B cell (primary cell): ENCODE measurements around the gene RNF141. TPM values are rescaled to one million over a fixed set of nuclear protein-coding genes. Genes with fewer than 3 reads are reported as not detected.
A peak's percentile ranks its signal among the peaks of the same experiment; 100 is the strongest.

ENCODE experiments used
- ATAC-seq: fragments of 200-7000 bp; cut with Tn5 transposase; one replicate; pipeline ENCODE4 v1.10.0; 2021; ENCODE audit warnings: low read depth, mild to moderate bottlenecking, moderate number of reproducible peaks, moderate library complexity
- CTCF ChIA-PET: fragments of 350-600 bp; sonication (Branson Sonifier 250); formaldehyde crosslinking; loops from one replicate; lab custom pipeline; 2021; ENCODE audit warnings: antibody characterized with exemption, inconsistent platforms; lab: Charles Lee
- POLR2A ChIA-PET: fragments of 350-600 bp; sonication (Branson Sonifier 250); formaldehyde crosslinking; loops from one replicate; lab custom pipeline; 2021; ENCODE audit warnings: antibody characterized with exemption; lab: Charles Lee
- DNase-seq: peaks from one replicate; pipeline ENCODE4 v3.0.0; 2013
- H2AFZ ChIP-seq: 2 replicates; pipeline ENCODE4 v1.6.1; 2012; ENCODE audit warnings: mild to moderate bottlenecking, low read depth, low read length; ENCODE audit not compliant: insufficient read depth, poor library complexity, severe bottlenecking
- H3K27ac ChIP-seq, 2 donors: 1 replicate in 1 of 2; 2 replicates in 1 of 2; pipeline ENCODE4 v1.5.1; 2012 to 2013; ENCODE audit warnings: low read length in 2 of 2, mild to moderate bottlenecking in 2 of 2, moderate library complexity in 1 of 2
- H3K27me3 ChIP-seq, 4 experiments: fragments of 200-600 bp in 1 of 4; sonication (generic) in 1 of 4; replicated peaks in 1 of 4; 1 replicate in 2 of 4; 2 replicates in 2 of 4; pipeline versions ENCODE4 v1.6.1 to v1.7.0; 2013 to 2016; ENCODE audit warnings: low read length in 3 of 4, mild to moderate bottlenecking in 2 of 4, mixed read lengths in 1 of 4, moderate library complexity in 1 of 4; ENCODE audit not compliant: insufficient read depth in 4 of 4, control insufficient read depth in 3 of 4; ENCODE audit errors: control extremely low read depth in 1 of 4
- H3K36me3 ChIP-seq, 2 experiments: replicated peaks in 1 of 2; 1 replicate in 1 of 2; 2 replicates in 1 of 2; pipeline versions ENCODE4 v1.6.1 to v1.7.1; 2013; ENCODE audit warnings: low read length in 1 of 2; ENCODE audit not compliant: insufficient read depth in 2 of 2, control insufficient read depth in 1 of 2; ENCODE audit errors: control extremely low read depth in 1 of 2, extremely low read depth in 1 of 2
- H3K4me1 ChIP-seq, 2 donors: fragments of 200-600 bp in 1 of 2; sonication (generic) in 1 of 2; 1 replicate in 1 of 2; 2 replicates in 1 of 2; pipeline versions ENCODE4 v1.5.1 to v1.6.1; 2013 to 2017; ENCODE audit warnings: low read length in 2 of 2; ENCODE audit not compliant: control insufficient read depth in 2 of 2, insufficient read depth in 2 of 2
- H3K4me2 ChIP-seq: replicated peaks from 2 replicates; pipeline ENCODE3; 2012; ENCODE audit warnings: mild to moderate bottlenecking, low read depth, low read length; ENCODE audit not compliant: poor library complexity, severe bottlenecking
- H3K4me3 ChIP-seq, 5 experiments: fragments of 200-600 bp in 1 of 5; sonication (generic) in 1 of 5; 1 replicate in 3 of 5; 2 replicates in 2 of 5; pipeline versions ENCODE4 v1.5.1 to v1.7.0; 2011 to 2016; ENCODE audit warnings: low read length in 4 of 5, mild to moderate bottlenecking in 4 of 5, low read depth in 2 of 5, control low read depth in 1 of 5, moderate library complexity in 1 of 5; ENCODE audit not compliant: insufficient read depth in 1 of 5; ENCODE audit errors: control extremely low read depth in 1 of 5, extremely low read depth in 1 of 5
- H3K79me2 ChIP-seq: fragments of 200-600 bp; sonication (generic); one replicate; pipeline ENCODE4 v1.6.0; 2016; ENCODE audit warnings: low read length; ENCODE audit not compliant: control insufficient read depth, insufficient read depth
- H3K9ac ChIP-seq: fragments of 200-600 bp; sonication (generic); 2 replicates; pipeline ENCODE4 v1.6.1; 2017; ENCODE audit warnings: mild to moderate bottlenecking, low read length, moderate library complexity
- H3K9me3 ChIP-seq, 3 donors: one replicate each; pipeline versions ENCODE4 v1.6.1 to v1.7.1; 2013; ENCODE audit warnings: low read length in 2 of 3; ENCODE audit not compliant: control insufficient read depth in 2 of 3, insufficient read depth in 1 of 3; ENCODE audit errors: control extremely low read depth in 1 of 3
- H4K20me1 ChIP-seq: 2 replicates; pipeline ENCODE4 v1.6.0; 2012; ENCODE audit warnings: mild to moderate bottlenecking, low read length; ENCODE audit not compliant: insufficient read depth, control insufficient read depth, poor library complexity, severe bottlenecking
- H3K27ac Mint-ChIP-seq: one replicate; pipeline ENCODE4 v1.8.0; 2021; ENCODE audit warnings: mixed read lengths
- H3K27me3 Mint-ChIP-seq: one replicate; pipeline ENCODE4 v1.8.0; 2021; ENCODE audit warnings: mixed read lengths
- H3K4me1 Mint-ChIP-seq: one replicate; pipeline ENCODE4 v1.8.0; 2021; ENCODE audit warnings: mixed read lengths
- H3K4me3 Mint-ChIP-seq: one replicate; pipeline ENCODE4 v1.8.0; 2021; ENCODE audit warnings: mixed read lengths
- H3K9me3 Mint-ChIP-seq: one replicate; pipeline ENCODE4 v1.8.0; 2022; ENCODE audit warnings: mixed read lengths; ENCODE audit not compliant: insufficient read depth
- EZH2 ChIP-seq: IDR thresholded peaks from 2 replicates; pipeline ENCODE4 v1.6.1; 2012; ENCODE audit warnings: borderline replicate concordance, low read depth, mild to moderate bottlenecking, moderate library complexity, low read length; ENCODE audit not compliant: insufficient read depth, poor library complexity, severe bottlenecking
- WGBS: methylation state at CpG from one replicate; pipeline ENCODE4 v1.1.5; 2013; ENCODE audit warnings: missing lambda C conversion rate; ENCODE audit not compliant: insufficient coverage; 5-methylcytosine and 5-hydroxymethylcytosine counted together
- intact Hi-C: fragments of 100-400 bp; cut with micrococcal nuclease; formaldehyde crosslinking; loops from one replicate; pipeline ENCODE4 v1.10.0; 2022
- polyA plus RNA-seq: library from polyadenylated mRNA; depleted of rRNA; stranded (reverse); fragments of >200 nt; gene quantifications from 2 replicates; pipeline ENCODE4 v1.2.3, GENCODE V29; 2012
- total RNA-seq, 2 donors: library from RNA; stranded (reverse); fragments of 120-200 nt in 1 of 2; gene quantifications; 1 replicate in 1 of 2; 2 replicates in 1 of 2; pipeline versions ENCODE4 v1.2.3 to v1.2.4, GENCODE V29; 2013 to 2022
- TF ChIP-seq, protein P1 (sequence below): fragments of 200-600 bp; IDR thresholded peaks from one replicate; pipeline ENCODE4 v1.8.0; 2022; ENCODE audit warnings: antibody characterized with exemption, mild to moderate bottlenecking

The RNF141 gene
- total and polyA plus RNA-seq, 2 donors (not counting 1 experiment from before 2014, with no cell fraction given) = 23.3 to 48.2 TPM

GRCh38 chr11:10514709-10515108, 26.3 kb downstream of the RNF141 start:
- Histone ChIP-seq H3K27ac (peak overlapping the region in 1 of 2 donors; percentile 7), H3K36me3 (peaks cover 14 to 58% of the 10 kb centered on the region in 2 experiments), H3K9ac (no peak overlapping the region), H3K9me3 (no peaks in the 10 kb centered on the region), H3K27me3 (no peaks in the 10 kb centered on the region), H4K20me1 (no peaks in the 10 kb centered on the region), H3K79me2 (peaks cover 3% of the 10 kb centered on the region), H3K4me2 (no peak overlapping the region), H2AFZ (no peak overlapping the region), H3K4me1 (no peaks in the 10 kb centered on the region), H3K4me3 (no peak overlapping the region)
- Mint-ChIP-seq H3K27me3 (no peaks in the 10 kb centered on the region), H3K4me1 (peaks cover 16% of the 10 kb centered on the region), H3K4me3 (no peak overlapping the region), H3K27ac (peak overlapping the region; percentile 60), H3K9me3 (no peaks in the 10 kb centered on the region)
- TF ChIP-seq, protein P1, sequence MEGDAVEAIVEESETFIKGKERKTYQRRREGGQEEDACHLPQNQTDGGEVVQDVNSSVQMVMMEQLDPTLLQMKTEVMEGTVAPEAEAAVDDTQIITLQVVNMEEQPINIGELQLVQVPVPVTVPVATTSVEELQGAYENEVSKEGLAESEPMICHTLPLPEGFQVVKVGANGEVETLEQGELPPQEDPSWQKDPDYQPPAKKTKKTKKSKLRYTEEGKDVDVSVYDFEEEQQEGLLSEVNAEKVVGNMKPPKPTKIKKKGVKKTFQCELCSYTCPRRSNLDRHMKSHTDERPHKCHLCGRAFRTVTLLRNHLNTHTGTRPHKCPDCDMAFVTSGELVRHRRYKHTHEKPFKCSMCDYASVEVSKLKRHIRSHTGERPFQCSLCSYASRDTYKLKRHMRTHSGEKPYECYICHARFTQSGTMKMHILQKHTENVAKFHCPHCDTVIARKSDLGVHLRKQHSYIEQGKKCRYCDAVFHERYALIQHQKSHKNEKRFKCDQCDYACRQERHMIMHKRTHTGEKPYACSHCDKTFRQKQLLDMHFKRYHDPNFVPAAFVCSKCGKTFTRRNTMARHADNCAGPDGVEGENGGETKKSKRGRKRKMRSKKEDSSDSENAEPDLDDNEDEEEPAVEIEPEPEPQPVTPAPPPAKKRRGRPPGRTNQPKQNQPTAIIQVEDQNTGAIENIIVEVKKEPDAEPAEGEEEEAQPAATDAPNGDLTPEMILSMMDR = no peak
- no peak for TF ChIP-seq EZH2
- CTCF ChIA-PET = interaction anchor here (0.8 to 8.7 kb wide), 22 partner anchors 9 to 221 kb away, joined by 3 to 71 read pairs (median 4); partner anchors contain the start of gene RNF141
- intact Hi-C loops = loop anchor here (1.0 kb wide), 3 partner anchors 101 to 221 kb away; no protein-coding TSS in a partner anchor
- DNase-seq (no peak), ATAC-seq (no peak)
- POLR2A ChIA-PET = no interaction called here
- WGBS = no CpG with 5 or more reads among the region's 2 CpGs

- intact Hi-C loops = loop anchor here (1.0 kb wide), 3 partner anchors 101 to 221 kb away; no protein-coding TSS in a partner anchor
- no peaks in the 10 kb centered on the region for H4K20me1 ChIP-seq
- peak overlapping the region in 1 of 2 donors; percentile 7 for H3K27ac ChIP-seq
- WGBS = no CpG with 5 or more reads among the region's 2 CpGs
- H3K9ac ChIP-seq = no peak overlapping the region
- TF ChIP-seq EZH2 = no peak
- TF ChIP-seq, protein P1 = peak; percentile 62
- peak; percentile 42 for DNase-seq
- no peak overlapping the region for H2AFZ ChIP-seq
- no peaks in the 10 kb centered on the region for H3K27me3 ChIP-seq
- H3K4me2 ChIP-seq = no peak overlapping the region
- no peak for ATAC-seq
- peak overlapping the region; percentile 43 for H3K27ac Mint-ChIP-seq
- H3K27me3 Mint-ChIP-seq = no peaks in the 10 kb centered on the region
- ChIA-PET CTCF (interaction anchor here (0.8 to 8.7 kb wide), 22 partner anchors 9 to 222 kb away, joined by 3 to 71 read pairs (median 4); partner anchors contain the start of gene RNF141), POLR2A (no interaction called here)
- no peak overlapping the region for H3K4me3 ChIP-seq
- H3K9me3 ChIP-seq = no peaks in the 10 kb centered on the region
- H3K36me3 ChIP-seq = peaks cover 14 to 53% of the 10 kb centered on the region in 2 experiments
- no peak overlapping the region for H3K4me3 Mint-ChIP-seq
- no peaks in the 10 kb centered on the region for H3K9me3 Mint-ChIP-seq
- H3K4me1 ChIP-seq = no peaks in the 10 kb centered on the region
- no peaks in the 10 kb centered on the region for H3K79me2 ChIP-seq
- H3K4me1 Mint-ChIP-seq = peaks cover 16% of the 10 kb centered on the region
These were observed 26.8 kb downstream of the RNF141 start for GRCh38 chr11:10514202-10514601.
